Astrocyte of the cerebellum (primary cell): ENCODE results near the gene PLCXD3.

Source experiments
- DNase-seq: peaks from one replicate; pipeline ENCODE4 v3.0.0-alpha.2; 2011; ENCODE audit warnings: low read depth
- H3K4me3 ChIP-seq: 2 replicates; pipeline ENCODE4 v1.5.1; 2011; ENCODE audit warnings: mild to moderate bottlenecking, low read depth, low read length, moderate library complexity
- in situ Hi-C: cut with HindIII; loops from 2 replicates; pipeline ENCODE4 v1.10.0; 2017; ENCODE audit warnings: low sequenced_read_pairs
- TF ChIP-seq, protein P1 (sequence below): IDR thresholded peaks from 2 replicates; pipeline ENCODE4 v1.5.1; 2012; ENCODE audit warnings: low read length, low read depth, moderate library complexity, mild to moderate bottlenecking; ENCODE audit errors: missing control alignments

PLCXD3 gene

DNA sequence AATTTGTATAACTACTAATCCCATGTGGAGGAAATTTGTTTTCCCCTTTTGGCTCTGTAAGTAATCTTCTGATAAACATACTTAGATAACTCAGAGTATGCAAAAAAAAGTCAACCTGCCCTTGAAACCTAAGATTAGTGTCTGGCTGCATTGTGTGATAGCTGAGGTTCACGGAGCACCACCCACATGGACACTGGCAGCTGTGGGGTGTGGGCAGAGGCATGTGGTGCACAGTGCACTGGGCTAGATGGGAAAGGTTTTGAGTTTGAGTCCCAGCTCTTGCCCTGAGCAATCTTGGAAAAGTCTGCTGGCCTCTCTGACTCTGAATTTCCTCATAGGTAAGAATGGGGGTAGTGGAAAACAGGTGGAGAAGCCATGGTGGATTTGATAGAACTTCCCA lies 75.1 kb downstream of the PLCXD3 start:
- DNase-seq = no peak
- in situ Hi-C loops = loop anchor here (5.0 kb wide), 1 partner anchor 107 kb away; no protein-coding TSS in a partner anchor
- H3K4me3 ChIP-seq = no peak overlapping the region
- TF ChIP-seq, protein P1, sequence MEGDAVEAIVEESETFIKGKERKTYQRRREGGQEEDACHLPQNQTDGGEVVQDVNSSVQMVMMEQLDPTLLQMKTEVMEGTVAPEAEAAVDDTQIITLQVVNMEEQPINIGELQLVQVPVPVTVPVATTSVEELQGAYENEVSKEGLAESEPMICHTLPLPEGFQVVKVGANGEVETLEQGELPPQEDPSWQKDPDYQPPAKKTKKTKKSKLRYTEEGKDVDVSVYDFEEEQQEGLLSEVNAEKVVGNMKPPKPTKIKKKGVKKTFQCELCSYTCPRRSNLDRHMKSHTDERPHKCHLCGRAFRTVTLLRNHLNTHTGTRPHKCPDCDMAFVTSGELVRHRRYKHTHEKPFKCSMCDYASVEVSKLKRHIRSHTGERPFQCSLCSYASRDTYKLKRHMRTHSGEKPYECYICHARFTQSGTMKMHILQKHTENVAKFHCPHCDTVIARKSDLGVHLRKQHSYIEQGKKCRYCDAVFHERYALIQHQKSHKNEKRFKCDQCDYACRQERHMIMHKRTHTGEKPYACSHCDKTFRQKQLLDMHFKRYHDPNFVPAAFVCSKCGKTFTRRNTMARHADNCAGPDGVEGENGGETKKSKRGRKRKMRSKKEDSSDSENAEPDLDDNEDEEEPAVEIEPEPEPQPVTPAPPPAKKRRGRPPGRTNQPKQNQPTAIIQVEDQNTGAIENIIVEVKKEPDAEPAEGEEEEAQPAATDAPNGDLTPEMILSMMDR = no peak

DNA sequence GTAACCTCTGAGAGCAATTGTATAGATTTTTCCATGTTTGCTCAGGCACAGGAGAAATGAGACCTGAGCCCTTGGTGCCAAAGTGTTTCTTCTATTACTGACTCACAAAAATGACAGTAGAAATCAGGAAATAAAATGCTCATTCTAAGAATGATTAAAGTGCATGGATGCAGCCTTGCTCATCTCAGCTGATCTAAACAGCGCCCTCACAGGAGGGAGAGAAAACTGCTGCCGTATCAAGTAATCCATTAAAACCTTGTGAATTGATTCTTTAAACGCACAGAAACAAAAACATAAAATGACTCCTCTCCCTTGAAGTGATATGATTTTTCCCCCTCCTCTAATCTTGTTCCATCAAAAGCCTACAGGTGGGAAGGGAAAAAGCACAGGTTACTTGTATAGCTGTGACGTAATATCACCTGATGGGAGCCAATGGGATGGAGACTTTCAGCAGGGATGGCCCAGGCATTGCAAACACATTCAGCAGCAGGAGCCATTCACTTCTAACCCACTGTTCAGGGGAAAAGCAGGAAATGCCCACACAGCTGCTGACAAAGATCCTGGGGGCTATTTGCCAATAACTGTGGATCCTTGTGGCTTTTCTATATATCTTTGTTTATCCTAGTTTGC lies 76.7 kb downstream of the PLCXD3 start:
- no peak for DNase-seq
- no peak overlapping the region for H3K4me3 ChIP-seq
- in situ Hi-C loops = no loop called here
- TF ChIP-seq, protein P1 = peak; percentile 52

GRCh38 chr5:41432481-41433253 lies 77.7 kb downstream of the PLCXD3 start:
- no peak for DNase-seq
- no peak overlapping the region for H3K4me3 ChIP-seq
- in situ Hi-C loops = no loop called here
- TF ChIP-seq, protein P1 = no peak

- in situ Hi-C loops = no loop called here
- H3K4me3 ChIP-seq = no peak overlapping the region
- DNase-seq = no peak
- TF ChIP-seq, protein P1 = no peak
Observed at GRCh38 chr5:41427505-41427904, 82.9 kb downstream of the PLCXD3 start.

DNA sequence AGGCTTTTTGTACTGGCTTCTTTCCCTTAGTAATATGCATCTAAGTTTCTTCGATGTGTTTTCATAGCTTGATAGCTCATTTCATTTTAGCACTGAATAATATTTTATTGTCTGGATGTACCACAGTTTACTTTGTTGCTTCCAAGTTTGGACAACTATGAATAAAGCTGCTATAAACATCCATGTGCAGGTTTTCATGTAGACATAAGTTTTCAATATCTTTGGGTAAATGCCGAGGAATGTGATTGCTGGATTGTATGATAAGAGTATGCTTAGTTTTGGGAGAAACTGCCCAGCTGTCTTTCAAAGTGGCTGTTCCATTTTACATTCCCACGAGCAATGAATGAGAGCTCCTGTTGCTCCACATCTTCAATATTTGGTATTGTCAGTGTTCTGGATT lies 84.7 kb downstream of the PLCXD3 start:
- in situ Hi-C loops = no loop called here
- TF ChIP-seq, protein P1 = no peak

DNA sequence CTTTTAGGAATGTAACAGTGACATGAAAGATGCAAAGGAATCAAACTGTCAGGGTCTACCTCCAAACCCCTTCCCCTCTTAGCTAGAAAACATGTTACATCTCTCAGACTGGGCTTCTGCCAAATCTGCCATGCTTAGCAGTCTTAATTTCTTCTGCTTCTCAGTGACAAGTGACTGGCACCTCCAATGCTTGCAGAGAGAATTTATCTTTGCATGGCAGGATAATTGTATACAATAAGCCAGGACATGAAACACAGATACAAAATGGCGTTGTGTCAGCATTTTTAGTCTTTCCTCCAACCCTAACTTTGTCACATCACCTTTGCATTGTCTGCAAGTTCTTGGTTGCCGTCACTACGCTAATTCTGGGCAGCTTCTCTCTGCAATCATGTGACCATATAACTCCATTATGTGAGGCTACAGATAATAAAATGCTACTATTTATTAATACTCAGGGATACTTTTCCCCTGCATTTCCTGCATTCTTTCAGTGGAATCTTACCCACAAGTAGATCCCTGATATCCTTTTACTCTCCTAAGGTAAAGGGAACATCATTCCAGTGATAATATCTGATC lies 89.8 kb downstream of the PLCXD3 start:
- in situ Hi-C loops = no loop called here
- TF ChIP-seq, protein P1 = no peak
- H3K4me3 ChIP-seq = no peak overlapping the region
- no peak for DNase-seq

More for the DNA sequence above, 84.7 kb downstream of the PLCXD3 start:
- H3K4me3 ChIP-seq = no peak overlapping the region
- DNase-seq = no peak
